ENCODE measurements around the gene TMPRSS4. TPM values are rescaled to one million over a fixed set of nuclear protein-coding genes. Genes with fewer than 3 reads are reported as not detected.

TMPRSS4 gene
- total RNA-seq, 2 donors from 2014 or later = 309 to 344 TPM

DNA sequence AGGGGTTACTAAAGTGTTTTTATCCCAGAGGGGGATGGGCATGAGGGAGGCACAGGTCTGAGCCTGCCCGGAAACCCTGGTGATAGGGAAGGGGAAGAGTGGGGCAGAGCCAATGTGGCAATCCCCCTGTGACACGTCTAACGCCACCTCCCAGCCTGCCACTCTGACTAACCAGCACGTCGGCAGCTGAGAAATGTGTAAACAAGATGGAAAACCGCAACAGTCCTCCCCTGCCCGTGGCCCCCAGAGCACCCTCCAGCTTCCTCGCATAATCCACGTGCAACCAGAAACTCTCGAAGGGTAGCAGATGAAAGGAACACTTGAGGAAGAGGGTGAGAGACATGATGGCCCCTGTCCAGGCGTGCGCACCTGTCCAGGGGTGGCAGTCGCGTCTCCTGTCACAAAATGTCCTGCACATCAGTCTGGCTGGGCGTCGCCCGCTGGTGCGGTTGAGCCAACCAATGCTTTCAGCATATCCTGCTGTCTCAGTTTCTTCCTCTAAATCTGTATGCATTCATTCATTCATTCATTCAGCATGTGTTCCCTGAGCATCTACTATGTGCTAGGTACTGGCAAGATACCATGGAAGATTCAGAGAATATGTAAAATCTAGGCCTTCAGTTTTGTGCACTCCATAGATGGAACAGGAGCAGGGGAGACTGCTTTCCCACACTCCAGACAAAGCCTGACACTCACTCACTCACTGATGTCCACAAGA is 4.5 kb downstream of the TMPRSS4 start:
- no peak for DNase-seq

DNA sequence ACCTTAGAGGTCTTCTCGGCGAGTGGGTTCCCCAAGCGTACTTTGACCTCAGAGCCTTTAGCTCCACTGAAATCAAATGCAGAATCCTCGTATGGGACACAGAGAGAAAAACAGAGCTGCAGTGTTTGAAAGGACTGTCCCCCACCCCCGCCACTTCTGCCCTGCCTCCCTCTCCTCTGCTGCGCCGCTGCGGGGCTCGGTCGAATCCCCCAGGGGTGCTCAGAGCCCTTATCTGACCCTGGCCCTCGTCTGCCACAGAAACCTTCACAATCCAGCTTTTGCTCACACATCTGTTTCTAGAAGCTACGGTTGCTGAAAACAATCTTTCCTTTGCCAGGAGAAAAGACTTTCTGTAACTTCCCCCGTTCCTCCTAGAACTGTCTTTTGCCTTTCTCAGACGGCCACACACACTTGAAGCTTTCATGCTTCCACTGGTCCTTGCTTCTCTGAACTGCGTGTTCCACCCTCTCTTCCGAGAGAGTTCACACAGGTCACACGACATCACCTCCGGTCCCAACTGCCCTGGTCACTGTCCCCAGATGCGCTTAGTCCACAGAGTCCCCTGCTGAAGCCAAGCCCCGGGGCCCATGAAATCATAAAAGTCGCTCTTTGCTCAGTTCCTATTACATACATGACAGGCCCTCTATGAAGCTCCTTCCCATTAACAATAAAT is 6.1 kb downstream of the TMPRSS4 start:
- no peaks in the 10 kb centered on the region for H3K36me3 ChIP-seq
- TF ChIP-seq, protein P1, sequence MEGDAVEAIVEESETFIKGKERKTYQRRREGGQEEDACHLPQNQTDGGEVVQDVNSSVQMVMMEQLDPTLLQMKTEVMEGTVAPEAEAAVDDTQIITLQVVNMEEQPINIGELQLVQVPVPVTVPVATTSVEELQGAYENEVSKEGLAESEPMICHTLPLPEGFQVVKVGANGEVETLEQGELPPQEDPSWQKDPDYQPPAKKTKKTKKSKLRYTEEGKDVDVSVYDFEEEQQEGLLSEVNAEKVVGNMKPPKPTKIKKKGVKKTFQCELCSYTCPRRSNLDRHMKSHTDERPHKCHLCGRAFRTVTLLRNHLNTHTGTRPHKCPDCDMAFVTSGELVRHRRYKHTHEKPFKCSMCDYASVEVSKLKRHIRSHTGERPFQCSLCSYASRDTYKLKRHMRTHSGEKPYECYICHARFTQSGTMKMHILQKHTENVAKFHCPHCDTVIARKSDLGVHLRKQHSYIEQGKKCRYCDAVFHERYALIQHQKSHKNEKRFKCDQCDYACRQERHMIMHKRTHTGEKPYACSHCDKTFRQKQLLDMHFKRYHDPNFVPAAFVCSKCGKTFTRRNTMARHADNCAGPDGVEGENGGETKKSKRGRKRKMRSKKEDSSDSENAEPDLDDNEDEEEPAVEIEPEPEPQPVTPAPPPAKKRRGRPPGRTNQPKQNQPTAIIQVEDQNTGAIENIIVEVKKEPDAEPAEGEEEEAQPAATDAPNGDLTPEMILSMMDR (IDR thresholded peaks at IDR 0.05) = no peak
- H3K9ac ChIP-seq (ENCODE audit: low read depth in 2 of 2, low read length in 2 of 2) = peak overlapping the region in 1 of 2 donors; percentile 1
- no peaks in the 10 kb centered on the region for H3K27me3 ChIP-seq
- no peak overlapping the region for H3K4me3 ChIP-seq
- DNase-seq = no peak
- H3K27ac ChIP-seq = peak overlapping the region; percentile 64
- intact Hi-C loops (cut with DNase I) = no loop called here
- H3K9me3 ChIP-seq = no peaks in the 10 kb centered on the region
- peaks cover 14% of the 10 kb centered on the region for H3K4me1 ChIP-seq

More for the DNA sequence above, 4.5 kb downstream of the TMPRSS4 start:
- Histone ChIP-seq H3K9ac (ENCODE audit: low read depth in 2 of 2, low read length in 2 of 2) (no peak overlapping the region), H3K9me3 (no peaks in the 10 kb centered on the region), H3K4me3 (no peak overlapping the region), H3K4me1 (peaks cover 6% of the 10 kb centered on the region), H3K36me3 (no peaks in the 10 kb centered on the region), H3K27me3 (no peaks in the 10 kb centered on the region), H3K27ac (no peak overlapping the region)
- TF ChIP-seq, protein P1 (IDR thresholded peaks at IDR 0.05) = no peak
- intact Hi-C loops (cut with DNase I) = no loop called here

DNA sequence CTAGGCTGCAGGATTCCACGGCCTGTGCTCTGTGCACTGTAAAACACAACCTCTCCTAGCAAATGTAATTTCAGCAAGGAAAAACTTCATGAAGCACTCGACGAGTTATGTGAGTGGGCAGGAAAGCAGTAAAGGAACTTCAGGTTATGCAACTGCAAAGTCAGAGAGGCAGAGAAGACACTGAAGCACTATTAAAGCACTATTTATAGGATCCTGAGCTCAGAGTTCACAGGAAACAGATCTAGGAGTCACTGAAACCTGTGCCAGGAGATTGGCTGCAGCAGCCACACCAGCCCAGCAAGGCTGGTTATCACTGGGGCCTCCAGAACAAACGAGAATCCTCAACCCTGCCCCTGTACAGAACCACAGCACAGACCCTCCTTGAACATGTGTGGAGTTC is 7.4 kb downstream of the TMPRSS4 start:
- intact Hi-C loops (cut with DNase I) = no loop called here
- DNase-seq = peak; percentile 58
- Histone ChIP-seq H3K4me3 (no peak overlapping the region), H3K9ac (ENCODE audit: low read depth in 2 of 2, low read length in 2 of 2) (peak overlapping the region in 1 of 2 donors; percentile 59), H3K27ac (peak overlapping the region; percentile 64), H3K9me3 (no peaks in the 10 kb centered on the region), H3K36me3 (no peaks in the 10 kb centered on the region), H3K4me1 (peaks cover 14% of the 10 kb centered on the region), H3K27me3 (no peaks in the 10 kb centered on the region)
- TF ChIP-seq, protein P1 (IDR thresholded peaks at IDR 0.05) = no peak

DNA sequence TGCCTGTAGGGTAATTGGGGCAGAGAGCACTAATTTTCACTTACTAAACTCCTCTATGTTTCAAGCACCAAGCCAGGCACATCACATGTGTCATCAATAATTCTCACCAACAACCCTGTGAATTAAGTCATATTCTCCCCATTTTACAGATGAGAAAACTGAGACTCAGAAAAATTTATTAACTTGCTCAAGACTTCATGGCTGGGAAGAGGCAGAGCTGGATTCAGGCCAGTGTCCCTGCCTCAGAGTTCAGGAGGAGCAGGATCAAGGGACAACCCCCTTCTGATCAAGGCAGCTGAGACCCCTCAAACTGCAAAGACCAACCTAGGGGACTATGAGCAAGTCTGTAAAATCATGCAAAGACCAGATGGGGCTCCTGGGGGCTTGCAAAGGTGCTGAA is 7.8 kb downstream of the TMPRSS4 start:
- H3K4me1 ChIP-seq = peaks cover 14% of the 10 kb centered on the region
- no peak overlapping the region for H3K4me3 ChIP-seq
- no peaks in the 10 kb centered on the region for H3K27me3 ChIP-seq
- H3K9me3 ChIP-seq = no peaks in the 10 kb centered on the region
- no peak for DNase-seq
- no peaks in the 10 kb centered on the region for H3K36me3 ChIP-seq
- H3K27ac ChIP-seq = peak overlapping the region; percentile 64
- H3K9ac ChIP-seq (ENCODE audit: low read depth in 2 of 2, low read length in 2 of 2) = peak overlapping the region in 1 of 2 donors; percentile 43
- TF ChIP-seq, protein P1 (IDR thresholded peaks at IDR 0.05) = no peak
- intact Hi-C loops (cut with DNase I) = no loop called here

DNA sequence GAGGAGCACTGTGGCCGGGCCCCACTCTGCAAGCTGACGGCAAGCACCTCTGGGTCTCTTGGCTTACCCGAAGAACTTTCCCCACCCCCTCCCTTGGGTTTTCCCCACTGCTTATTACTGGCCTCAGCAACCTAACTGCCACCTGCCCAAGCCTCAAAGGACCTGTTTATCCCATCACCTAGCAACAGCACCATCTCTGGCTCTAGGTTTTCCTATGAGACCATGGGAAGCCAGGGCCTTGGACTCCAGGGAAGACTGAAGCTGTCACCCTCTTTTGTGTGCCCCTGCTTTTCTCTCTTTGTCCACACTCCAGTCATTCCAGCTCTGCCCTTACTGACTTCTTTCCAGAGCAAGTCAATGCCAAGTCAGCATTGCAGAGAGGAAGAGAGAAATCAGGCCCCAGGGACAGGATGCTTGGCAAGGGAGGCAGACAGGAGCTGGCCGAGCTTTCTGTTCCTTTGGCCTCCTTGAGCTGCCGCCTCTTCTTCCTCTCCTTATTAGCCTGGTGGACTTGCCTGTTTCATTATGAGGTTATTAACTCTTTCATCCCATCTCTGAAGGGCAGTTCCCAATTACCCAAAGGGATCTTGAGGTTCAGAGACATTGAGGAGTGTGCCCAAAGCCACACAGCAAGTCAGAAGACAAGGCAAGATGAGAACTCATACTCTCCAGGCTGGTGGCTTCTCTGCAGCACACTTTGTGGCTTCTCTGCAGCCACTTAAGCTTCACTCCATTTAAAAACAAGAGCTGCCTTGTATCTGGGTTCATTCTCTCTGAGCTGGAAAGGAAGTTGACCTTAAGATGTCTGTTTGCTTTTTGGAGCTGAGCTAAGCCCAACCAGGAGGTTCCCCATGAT is 10.3 kb downstream of the TMPRSS4 start, which contains the start of gene SMIM35:
TSS of gene SMIM35 (minus strand) at position 51 of the 856 bp plus-strand sequence. CDS start 206 bp downstream, outside the sequence.
- TF ChIP-seq, protein P1 (IDR thresholded peaks at IDR 0.05) = no peak
- no peak for DNase-seq
- Histone ChIP-seq H3K9me3 (no peaks in the 10 kb centered on the region), H3K4me3 (no peak within 1 kb of the TSS), H3K9ac (ENCODE audit: low read depth in 2 of 2, low read length in 2 of 2) (no peak within 1 kb of the TSS), H3K4me1 (peaks cover 14% of the 10 kb centered on the region), H3K27me3 (no peaks in the 10 kb centered on the region), H3K27ac (peak within 1 kb of the TSS; percentile 61), H3K36me3 (no peaks in the 10 kb centered on the region)
- intact Hi-C loops (cut with DNase I) = no loop called here

All from colonic mucosa (tissue), 4 donors.